Ammon's horn (tissue), 1 donor: ENCODE measurements around the gene RAMACL.
"Not testable (repeated sequence)": the region's sequence is repeated elsewhere in the genome, so short reads cannot be mapped to it uniquely, and the experiment has no call there.

Experiments
- DNase-seq: peaks from one replicate; pipeline ENCODE4 v3.0.0-alpha.2; 2016; ENCODE audit warnings: low spot score

Gene RAMACL

GRCh38 chr6:166554316-166554715 is 32.2 kb downstream of the RAMACL start:
- no peak for DNase-seq

GRCh38 chr6:166553563-166554271 is 32.8 kb downstream of the RAMACL start:
- peak; percentile 55 for DNase-seq

- no peak for DNase-seq
Observed at GRCh38 chr6:166552600-166552999, 33.9 kb downstream of the RAMACL start.

DNA sequence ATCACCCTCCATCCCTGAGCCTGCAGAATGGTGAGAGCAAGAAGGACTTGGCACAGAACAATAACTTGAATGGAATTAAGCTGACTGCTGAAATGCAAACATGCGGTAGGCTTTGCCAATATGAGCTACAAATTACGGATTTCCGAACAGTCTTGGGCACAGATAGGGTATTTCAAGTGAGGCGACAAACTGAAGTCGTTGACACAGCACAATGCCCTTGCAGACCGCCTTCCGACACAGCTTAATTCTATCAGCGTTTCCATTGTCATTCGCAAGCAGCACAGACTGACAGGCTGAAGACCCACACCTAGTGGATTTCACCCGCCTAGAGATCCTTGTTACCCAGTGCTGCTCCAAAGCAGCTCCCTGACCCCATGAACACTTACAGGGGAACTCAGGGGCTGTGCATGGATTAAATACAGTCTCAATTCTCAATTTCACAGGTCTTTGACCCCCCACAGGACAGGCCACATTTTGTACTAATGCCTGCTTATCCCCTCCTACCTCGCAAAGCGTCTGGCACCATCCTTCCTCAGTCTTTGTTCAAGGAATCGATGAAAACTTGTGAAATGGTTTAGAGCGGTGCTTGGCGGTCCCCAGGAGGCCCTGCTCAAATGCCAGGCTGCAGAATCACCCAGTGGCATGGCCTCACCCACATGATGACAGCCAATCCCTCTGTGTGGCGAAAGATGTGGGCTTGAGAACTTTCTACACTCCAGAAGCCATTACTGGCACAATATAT is 34.6 kb downstream of the RAMACL start:
- DNase-seq: no peak

GRCh38 chr6:166546653-166547052 is 39.8 kb downstream of the RAMACL start:
- DNase-seq: no peak

GRCh38 chr6:166545156-166546034 is 41.1 kb downstream of the RAMACL start:
- no peak for DNase-seq

DNA sequence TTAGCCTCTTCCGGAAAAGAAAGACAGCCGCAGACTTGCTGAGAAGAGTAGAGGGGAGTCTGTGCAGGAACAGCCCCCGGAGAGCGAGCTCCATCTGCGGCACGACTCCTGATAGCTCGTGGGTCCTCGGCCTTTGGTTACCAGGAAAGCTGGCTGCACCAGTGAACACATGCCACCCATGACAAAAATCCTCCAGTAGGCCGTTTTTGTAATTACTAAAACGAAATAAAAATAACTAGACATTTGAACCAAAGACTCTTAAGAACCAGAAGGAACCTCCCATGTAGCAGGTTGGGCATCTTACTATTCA is 42.2 kb downstream of the RAMACL start:
- DNase-seq: no peak

- no peak for DNase-seq
Observed at GRCh38 chr6:166543603-166544295, 42.7 kb downstream of the RAMACL start.

DNA sequence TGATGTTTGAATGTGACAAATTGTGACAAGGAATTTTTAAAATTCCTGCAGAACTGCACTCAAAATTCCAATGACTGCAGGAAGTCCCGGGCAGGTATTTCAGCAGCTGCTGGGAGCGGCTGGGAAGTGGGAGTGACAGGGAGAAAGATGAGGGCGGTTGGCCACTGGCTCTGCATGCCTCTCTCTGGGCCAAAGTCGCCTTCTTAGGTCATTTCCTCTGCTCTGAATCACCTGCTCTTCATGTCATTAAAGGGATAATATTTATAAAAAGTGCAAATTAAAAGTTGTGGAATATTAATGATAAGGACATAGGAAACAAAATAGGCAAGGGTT is 43.9 kb downstream of the RAMACL start:
- DNase-seq: no peak

DNA sequence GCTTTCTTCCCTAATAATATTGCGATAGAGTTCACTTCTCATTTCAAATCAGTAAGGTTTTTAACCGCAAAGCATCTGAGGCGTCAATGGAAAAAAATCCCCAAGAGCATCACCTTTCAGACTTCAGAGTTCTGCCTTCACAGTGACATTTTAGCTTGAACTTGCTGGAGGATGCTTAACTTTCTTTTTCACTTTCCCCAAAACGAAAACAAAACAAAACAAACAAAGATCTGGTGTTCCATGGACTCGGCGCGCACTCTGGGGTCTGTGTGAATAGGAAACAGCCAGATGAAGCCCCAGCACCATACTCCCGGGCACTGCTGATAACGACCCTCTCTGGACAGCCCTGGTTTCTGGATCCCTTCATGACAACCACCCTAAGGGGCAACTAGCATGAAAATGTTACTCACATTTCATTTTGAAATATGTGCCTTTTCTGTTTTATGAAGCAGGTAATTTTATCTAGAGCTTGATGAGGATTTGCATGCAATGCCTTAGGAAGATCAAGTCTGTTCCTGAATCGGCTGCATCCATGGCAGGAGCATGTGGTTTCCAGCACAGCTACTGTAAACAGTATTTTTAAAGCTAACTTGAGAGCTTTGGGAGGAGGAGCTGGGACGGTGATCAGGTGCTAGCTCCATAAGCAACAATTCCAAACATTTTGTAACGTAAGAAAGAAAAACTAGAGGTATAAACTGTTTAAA is 44.5 kb downstream of the RAMACL start:
- DNase-seq: no peak

DNA sequence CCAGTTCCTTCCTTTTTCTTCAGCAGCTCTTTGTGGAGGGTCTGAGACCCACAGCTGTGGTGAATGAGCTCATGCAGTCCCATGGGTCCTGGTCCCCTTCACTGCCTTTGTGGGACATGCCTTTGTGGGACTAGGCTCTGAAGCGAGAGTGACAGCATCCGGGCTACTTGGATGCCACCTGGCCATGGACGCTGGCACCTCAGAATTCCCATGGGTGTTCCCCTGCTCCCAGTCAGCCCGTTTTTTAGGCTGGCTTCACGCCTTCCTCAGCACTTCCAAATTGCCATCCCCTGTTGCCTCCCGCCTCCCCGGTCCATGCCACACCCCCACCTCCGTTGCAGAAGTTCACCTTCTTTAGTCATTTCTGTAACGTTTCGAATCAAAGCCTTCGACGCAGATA is 45.1 kb downstream of the RAMACL start:
- DNase-seq: no peak

DNA sequence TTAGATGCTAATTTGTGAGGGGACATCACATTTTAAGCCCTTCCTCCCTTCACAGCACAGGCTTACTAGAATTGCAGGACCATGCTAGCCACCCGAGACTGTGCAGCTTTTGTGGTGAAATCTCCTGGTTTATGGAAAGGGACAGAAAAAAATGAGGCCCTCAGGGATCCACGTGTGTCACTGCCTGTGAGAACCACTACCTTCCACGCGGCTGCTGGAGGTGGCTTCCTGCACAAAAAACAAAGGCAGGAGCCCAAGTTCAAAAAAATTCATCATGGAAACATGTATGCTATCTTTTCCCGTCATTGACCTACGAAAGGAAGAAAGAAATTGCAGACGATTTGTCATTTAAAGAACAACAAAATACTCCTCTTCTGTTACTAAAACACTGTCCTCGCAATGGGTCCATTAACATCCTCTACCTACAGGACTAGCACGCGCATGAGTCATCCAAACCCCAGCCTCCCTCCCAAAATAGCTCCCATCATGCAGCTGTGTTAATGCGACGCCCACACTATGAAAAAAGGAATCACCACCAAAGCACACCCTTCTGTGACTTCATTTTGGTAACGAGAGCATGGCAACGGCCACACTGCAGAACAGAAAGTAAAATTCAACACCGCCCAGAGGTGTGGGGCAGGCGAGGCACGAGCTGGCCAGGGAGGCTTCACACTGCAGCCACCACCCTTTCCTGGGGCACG is 45.7 kb downstream of the RAMACL start:
- peak; percentile 34 for DNase-seq

DNA sequence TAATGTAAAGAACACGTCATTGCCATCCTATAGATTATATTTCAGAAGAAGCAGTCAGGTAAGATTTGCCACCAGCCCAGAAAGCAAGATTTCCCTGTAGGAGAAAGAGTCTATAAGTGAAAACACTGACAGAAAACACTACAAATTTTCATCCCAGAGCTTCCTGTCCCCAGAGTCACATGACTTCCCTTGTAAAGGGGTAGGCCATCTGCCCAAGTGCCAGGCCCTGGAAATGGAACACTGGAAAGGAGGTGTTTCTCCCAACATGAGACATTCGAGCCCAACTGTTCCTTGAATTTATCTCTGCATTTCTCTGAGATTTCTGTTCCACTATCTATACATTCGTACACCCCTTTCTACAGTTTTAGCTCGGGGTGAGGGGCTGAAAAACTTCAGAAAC is 46.9 kb downstream of the RAMACL start:
- no peak for DNase-seq

GRCh38 chr6:166539011-166539385 is 47.5 kb downstream of the RAMACL start:
- DNase-seq: not testable (repeated sequence)

DNA sequence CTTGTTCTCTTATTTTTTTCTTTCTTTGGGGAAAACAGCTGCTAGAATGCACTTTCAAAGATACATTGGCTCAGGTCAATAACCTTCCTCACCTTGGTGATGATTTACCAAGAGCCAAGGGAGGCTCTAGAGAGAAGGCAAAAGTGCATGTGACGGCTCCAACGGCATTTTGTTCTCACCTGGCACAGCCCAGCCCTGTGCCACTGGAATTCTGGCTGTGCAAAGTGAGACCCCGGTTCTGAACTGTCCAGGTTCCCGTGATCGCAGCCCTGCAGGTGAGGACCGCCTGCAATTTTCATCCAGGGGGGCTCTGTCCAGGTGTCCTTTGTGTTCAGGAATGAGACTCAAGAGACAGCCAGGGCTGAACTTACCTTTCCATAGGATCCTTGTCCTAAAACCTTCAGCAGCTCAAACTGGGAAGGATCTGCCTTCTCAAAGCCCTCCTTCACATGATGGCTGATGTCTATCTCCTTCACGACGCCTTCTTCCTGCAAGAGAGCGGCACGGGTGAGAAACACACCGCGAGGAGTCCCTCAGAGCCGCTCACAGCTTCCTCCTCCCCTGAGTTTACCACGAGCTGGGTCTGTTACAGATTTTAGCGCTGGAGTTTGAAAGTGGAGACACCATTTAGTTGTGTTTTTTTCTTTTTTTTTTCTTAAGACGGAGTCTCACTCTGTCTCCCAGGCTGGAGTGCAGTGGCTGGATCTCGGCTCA is 48.0 kb downstream of the RAMACL start:
- DNase-seq: no peak

- no peak for DNase-seq
Observed at GRCh38 chr6:166534658-166535406, 51.6 kb downstream of the RAMACL start.

DNA sequence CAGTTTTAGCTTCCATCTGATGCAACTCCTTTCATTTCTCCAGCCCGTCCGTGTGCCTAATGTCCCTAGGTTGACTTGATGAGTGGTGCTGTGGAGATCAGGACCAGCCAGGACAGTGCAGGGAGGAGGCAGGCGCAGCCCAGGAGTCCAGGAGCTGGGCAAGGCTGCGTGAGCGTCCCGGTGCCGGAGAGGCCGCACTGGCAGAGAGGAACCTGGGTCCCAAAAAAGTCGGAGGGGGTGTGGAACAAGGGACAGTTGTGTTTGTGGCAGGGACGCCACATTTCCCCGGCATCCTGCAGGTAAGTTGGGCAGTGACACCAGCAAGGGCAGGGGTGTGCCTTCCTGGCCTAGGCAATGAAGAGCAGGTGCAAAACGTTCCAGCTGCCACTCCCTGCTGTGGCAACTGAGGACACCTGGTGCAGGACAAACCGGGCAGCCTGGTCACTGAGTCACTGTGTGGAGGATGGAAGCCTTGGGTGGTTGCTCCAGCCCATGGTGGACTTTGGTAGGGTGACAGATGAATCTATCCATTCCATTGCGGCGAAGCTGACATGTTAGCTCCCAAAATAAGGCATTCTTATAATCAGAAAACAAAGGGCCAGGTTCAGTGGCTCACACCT is 53.2 kb downstream of the RAMACL start:
- no peak for DNase-seq
